Epithelial cell of esophagus (primary cell): ENCODE results near the gene BATF.

Source experiments
- DNase-seq: peaks from one replicate; pipeline ENCODE4 v3.0.0; 2010; ENCODE audit warnings: low read depth
- H3K4me3 ChIP-seq: 2 replicates; pipeline ENCODE4 v1.5.1; 2011; ENCODE audit warnings: mild to moderate bottlenecking, low read length, control low read depth
- CTCF ChIP-seq: IDR thresholded peaks from 2 replicates; pipeline ENCODE4 v1.5.1; 2011; ENCODE audit warnings: low read depth, mild to moderate bottlenecking, low read length, control low read depth, inconsistent platforms; ENCODE audit not compliant: insufficient read depth; ENCODE audit errors: missing control alignments

The BATF gene

DNA sequence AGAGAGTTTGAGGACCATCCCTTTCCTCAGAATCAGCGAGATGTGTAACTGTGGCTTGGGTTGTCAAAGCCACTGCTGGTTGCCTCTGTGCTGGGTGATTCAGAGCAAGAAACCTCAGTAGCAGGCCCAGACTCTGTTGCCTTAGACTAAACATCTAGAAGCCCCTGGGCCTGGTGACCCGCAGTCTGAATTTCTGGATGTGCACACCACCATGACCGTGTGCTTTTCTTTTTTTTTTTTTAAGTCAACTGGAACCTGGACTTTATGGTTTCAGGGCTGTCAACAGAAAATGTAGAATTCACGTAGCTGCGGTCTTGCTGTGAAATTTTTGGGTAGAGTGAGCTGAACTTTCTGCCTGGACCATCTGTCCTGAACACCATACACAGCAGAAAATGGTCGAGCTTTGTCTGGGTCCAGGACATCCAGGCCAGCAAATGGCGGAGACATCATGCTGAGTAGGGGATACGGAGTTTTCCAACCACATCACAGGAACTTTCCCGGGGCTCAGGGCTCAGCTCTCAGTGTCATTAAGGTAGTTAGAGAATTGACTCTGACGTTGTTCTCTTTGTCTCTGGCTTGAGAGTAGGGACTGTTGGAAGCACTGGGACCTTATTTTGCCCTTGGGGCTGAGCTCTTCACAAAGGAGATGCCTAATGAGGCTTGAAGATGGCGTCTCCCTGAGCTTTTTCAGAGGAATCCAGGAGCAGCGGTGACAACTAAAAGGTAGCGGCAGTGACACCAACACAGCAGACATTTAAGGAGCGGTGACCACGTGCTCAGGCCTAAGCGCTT, 23.0 kb upstream of the BATF start:
- DNase-seq, result no peak
- H3K4me3 ChIP-seq, result no peak overlapping the region
- no peak for TF ChIP-seq CTCF

GRCh38 chr14:75501080-75501479, 21.2 kb upstream of the BATF start:
- H3K4me3 ChIP-seq, result no peak overlapping the region
- no peak for DNase-seq
- TF ChIP-seq CTCF, result no peak

GRCh38 chr14:75504411-75504810, 17.9 kb upstream of the BATF start:
- DNase-seq, result no peak
- H3K4me3 ChIP-seq, result no peak overlapping the region
- TF ChIP-seq CTCF, result no peak

- TF ChIP-seq CTCF, result no peak
- no peak overlapping the region for H3K4me3 ChIP-seq
- DNase-seq, result no peak
These were observed 15.3 kb upstream of the BATF start for GRCh38 chr14:75506930-75507329.

DNA sequence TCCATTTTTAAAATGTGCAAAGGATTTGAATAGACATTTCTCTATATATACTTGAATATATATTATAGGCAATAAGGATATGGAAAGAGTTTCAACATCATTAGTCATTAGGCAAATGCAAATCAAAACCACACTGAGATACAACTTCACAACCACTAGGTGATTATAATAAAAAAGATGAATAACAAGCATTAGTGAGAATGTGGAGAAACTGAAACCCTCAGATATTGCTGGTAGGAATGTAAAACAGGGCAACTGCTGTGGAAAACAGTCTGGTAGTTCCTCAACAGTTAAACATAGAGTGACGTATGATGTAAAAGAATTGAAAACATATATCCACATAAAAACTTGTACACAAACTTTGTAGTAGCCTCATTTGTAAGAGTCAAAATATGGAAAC, 11.7 kb upstream of the BATF start:
- DNase-seq, result no peak
- H3K4me3 ChIP-seq, result no peak overlapping the region
- no peak for TF ChIP-seq CTCF

DNA sequence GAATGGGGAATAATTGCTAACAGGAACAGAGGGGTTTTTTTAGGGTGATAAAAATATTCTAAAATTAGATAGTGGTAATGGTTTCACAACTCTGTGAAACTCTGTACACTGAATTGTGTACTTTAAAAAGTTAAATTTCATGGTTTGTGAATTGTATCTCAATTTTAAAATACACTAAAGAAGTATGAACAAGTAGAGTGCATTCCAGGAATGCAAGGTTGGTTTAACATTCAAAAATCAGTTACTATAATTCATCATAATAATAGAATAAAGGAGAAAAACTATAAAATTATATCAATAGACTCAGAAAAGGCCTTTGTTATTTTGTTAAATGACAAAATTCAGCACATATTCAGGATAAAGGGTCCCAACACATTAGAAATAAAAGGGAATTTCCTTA, 11.1 kb upstream of the BATF start:
- no peak for DNase-seq
- TF ChIP-seq CTCF, result no peak
- H3K4me3 ChIP-seq, result no peak overlapping the region
